CD1c-positive myeloid dendritic cell (primary cell): ENCODE measurements around the gene SURF6.
"Not testable (repeated sequence)": the region's sequence is repeated elsewhere in the genome, so short reads cannot be mapped to it uniquely, and the experiment has no call there.

Experiments
- DNase-seq: peaks from one replicate; pipeline ENCODE4 v3.0.0-alpha.2; 2016; ENCODE audit errors: extremely low spot score

The SURF6 gene

DNA sequence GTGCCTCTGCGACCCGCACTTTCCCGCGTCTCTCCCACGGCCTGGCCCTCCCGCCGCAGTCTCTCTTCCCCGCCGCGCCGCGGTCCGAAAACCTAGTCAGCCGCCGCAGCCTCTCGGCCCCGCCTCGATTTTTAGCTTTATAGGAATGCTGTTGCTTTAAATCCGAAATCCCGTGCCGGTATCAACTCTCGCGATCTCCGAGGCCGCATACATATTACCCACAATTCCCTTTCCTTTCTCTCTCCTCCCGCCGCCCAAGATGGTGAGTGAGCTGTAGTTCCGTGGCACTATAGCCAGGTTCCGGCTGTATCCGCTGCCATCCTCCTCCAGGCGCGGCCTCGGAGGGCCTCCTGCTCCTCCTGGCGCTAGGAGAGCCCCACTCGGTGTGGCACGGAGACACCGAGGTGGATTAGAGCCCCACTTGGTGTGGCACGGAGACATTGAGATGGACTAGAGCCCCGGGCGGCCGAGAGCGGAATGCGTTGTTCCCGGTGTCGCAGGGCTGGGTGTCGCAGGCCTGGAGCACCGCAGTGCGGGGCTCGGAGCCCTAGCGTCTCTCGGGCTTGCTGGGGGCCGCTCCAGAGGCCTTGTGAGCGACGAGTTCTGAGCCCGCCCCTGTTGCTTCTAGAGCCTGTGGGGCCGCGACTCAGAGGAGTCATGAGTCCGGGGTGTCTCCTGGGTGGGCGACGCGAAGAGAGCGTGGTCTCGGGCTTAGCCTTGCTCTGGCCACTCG is 12.2 kb upstream of the SURF6 start, which contains the start of the genes MED22 and RPL7A:
Gene MED22 (minus strand): TSS at position 147 of the 733 bp plus-strand sequence. CDS start 1,469 bp downstream, outside the sequence.
Gene RPL7A (plus strand): TSS at position 234 of the 733 bp plus-strand sequence. CDS start 26 bp downstream, at position 260.
- DNase-seq: peak; percentile 98

DNA sequence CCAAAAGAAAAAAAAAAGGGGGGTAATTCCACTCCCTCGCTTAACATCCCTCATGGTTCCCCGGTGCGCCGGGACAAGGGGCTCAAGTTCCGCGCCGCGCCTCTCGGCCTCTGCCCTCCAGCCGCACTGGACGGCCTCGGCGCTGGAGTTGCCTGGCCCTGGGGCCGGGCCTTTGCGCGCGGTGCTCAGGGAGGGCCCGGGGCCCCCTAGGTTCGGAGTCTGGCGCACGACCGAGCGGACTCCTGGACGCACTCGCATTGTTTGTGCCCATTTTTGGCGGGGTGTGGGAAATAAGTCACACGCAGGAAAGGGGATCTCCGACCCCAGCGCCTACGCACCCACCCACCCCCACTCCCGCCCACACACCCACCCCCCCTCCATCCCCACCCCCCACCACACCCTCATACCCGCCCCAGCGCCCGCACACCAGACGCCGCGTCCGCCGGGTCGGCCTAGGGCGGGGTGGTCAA is 11.6 kb upstream of the SURF6 start:
- DNase-seq: peak; percentile 29

DNA sequence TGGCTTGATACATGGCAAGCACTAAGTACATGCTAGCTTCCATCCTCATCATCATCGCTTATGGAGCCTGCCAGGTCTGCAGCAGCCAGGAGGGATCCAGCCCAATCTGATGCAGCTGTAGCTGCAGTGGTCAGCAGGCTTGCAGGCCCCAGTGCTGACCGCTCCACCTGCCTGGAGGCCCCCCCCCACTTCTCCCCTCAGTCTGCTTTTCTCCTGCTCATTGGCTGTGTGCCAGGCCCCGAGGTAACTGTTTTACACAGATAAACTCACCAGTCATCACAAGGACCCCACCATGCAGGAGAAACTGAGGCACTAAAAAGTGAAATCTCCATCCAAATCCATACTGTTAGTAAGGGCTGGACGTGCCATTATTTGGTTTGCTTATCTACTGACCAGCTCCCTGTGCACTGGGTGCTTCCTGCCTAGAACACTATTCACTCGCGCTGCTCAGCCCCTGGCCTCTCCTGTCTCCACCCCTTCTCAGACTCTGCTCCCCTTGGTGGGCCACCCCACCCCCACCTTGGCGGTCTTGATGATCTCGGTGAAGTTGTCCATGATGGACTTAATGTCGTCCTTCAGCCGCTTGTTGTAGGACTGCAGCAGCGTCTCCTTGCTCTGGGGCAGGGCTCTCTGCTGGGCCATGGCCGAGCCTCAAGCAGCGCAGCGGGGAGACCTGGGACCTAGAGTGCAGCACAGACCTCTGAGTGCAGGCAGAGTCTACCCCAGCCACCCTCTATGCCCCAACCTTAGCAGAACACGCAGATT is 10.2 kb upstream of the SURF6 start:
- DNase-seq: no peak

DNA sequence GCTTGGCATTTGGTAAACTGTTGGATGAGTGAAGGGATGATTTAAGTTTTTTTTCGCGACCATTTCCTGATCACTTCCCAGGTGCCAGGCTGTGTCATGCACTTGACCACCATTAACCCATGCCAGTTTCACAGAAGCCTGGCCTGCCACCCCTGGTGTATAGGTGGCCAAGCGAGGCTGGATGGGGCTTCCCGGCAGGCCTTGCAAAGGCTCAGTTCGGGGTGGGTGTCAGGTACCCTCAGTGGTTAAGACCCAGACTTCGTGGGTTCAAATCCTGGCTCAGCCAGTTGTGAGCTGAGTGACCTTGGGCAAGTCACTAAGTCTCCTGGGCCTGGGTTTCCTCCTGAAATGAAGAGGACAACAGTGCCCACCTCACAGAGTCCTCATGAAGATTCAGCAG is 9.6 kb upstream of the SURF6 start:
- no peak for DNase-seq

DNA sequence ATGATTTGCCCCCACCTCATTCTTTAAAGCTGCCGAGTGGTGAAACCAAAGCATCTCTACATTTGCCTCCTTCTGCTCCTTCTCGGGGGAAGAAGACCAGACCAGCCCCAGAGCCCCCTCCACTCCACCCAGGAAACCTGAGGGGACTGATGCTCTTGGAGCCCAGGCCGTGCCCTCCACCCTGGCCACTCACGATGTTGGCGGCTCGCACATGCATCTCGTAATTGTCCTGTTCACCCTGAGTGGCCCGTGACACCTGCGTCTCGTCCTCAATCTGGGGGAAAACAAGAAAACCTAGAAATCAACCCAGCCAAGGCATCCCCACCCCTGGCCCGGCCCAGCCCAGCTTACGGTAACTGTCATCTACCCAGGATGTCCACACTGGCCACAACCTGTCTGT is 9.0 kb upstream of the SURF6 start:
- DNase-seq: no peak

DNA sequence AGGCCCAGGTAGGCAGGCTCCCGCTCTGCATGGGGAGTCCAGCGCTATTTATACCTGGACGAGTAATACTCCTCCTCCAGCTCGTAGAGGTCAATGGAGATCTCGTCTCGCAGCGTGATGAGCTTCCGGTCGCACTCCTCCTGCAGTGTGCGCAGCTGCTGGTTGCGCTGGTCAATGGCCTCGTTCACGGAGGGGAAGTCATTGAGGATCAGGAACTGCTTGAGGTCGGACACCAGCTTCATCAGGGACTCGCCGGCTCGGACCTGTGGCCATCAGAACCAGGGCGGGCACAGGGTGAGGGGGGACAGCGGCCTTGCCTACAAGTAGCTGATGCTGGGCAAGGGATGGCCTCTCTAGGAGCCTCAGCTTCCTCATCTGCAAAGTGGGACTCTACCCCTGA is 8.1 kb upstream of the SURF6 start:
- DNase-seq: no peak

DNA sequence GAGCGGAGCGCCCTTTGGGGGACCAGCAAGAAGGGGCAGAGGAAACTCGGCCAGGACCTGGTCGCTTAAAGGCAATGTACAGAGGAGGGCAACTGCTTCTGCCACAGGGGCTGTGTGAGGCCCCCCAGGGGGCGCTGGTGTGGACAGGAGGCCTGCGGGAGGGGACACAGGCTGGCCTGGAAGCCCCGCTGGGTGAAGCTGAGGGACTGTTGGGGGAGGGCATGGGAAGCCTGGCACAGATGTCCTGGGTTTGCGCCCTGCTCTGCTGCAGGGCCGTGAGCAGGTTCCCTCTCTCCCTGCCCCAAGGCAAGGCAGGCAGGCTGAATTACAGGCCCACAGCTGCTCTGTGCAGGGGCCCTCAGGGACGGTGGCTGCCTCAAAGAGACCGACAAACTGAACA is 6.6 kb upstream of the SURF6 start:
- DNase-seq: no peak

DNA sequence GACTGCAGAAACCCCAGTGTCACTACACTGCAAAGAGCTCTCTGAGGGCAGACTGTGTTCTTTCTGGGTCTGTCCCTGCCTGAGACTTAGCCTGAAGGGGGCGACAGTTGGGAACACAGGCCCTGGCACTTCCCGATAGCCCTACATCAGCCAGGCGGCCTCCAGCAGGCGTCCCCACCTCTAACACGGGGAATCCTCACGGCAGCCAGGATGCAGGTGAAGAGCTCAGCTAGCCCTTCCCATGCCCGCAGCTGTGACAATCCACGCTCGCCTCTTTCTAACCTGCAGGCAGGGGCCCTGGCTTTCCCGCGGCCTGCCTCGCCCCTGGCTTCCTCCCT is 6.0 kb upstream of the SURF6 start:
- no peak for DNase-seq

DNA sequence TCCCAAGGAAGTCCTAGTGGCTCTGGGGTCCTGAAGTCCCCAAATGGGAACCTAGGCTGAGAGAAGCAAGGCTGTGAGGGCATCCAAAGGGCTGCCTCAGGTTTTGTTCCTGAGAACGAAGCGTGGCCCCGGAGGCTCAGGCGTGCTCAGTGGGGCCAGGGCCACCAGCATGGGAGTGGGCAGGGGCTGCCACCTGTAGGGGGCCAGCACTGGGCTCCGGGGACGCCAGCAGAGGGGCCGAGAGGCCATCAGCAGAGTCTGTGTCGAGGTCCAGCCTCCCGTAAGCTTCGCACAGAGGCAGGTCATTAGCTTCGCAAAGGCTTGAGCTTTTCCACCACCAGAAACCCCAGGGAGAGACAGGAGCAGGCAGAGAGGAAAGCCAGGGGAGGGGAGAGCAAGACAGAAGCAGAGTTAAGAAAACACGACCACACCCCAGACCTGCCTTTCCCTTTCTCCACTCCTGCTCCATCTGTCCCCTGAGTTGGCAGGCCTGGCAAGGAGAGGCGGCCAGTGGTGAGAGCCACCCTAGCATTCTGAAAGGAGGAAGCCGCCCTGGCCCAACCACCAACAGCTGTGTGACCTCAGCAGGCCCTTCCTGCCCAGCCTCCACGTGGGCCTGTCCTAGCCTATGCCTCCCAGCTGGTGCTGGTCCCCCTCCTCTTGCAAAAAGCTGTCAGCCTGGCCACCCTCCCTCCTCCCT is 5.5 kb upstream of the SURF6 start:
- peak; percentile 76 for DNase-seq

DNA sequence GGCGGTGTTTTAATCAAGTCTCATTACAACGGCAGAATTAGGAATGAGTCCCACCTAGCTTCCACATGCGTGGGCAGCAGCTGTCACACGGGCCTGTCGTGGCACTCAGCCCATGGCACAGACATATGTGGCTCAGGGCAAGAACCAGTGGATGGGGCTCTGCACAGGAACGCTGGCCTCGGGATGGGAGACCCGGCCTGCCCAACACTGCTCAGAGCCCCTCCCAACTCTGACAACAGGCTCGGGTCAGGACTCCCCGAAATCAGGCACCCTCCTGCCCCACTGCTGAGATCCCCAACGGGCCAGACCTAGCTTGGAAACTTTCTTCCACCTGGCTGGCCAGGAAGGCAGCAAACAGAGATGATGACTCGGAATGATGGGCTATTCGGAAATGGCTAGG is 4.9 kb upstream of the SURF6 start:
- DNase-seq: no peak

DNA sequence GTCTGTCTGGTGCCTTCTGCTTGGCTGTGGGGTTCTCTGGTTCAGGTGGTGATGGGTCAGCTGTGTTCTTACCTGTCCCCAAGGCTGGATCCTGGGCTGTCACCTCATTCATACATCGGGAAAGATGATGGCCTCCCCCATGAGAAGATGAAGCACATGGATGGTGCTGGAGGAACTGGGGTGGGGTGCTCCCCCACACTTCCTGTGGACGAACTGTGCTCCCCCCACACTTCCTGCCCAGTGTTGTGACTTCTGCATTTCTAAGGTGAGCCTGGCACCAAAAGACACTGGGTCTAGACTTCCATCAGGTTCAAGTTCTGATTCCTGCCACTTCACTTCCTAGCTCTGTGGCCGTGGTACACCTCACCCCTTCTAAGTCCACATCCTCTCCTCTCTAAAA is 4.3 kb upstream of the SURF6 start:
- DNase-seq: peak; percentile 21

DNA sequence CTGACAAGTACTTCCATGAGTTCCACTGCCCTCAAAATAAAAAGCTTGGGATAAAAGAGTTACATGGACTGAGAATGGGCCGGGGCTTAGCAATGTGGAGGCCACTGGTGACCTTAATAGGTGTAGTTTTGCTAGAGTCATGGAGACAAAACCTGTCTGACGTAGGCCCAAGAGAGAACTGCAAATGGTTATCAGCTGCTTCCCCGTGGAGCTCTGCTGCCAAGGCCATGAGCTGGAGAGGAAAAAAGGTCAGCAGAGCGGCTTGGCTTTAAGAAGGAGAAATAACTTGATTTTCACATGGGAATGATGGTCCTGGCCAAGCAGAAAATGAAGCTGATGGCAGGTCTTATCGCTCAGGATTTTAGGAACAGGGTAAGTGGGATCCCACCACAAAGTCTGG is 3.7 kb upstream of the SURF6 start:
- no peak for DNase-seq

DNA sequence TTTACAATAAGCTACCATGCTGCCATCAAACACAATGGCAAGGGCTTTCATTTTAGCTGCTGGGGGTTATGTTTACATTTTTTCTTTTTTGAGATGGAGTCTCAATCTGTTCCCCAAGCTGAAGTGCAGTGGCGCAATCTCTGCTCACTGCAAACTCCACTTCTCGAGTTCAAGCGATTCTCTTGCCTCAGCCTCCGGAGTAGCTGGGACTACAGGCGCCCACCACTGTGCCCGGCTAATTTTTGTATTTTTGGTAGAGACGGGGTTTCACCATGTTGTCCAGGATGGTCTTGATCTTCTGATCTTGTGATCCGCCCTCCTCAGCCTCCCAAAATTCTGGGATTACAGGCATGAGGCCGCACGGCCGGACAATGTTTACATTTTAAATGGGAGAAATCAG is 1.1 kb downstream of the SURF6 start:
- not testable (repeated sequence) for DNase-seq

DNA sequence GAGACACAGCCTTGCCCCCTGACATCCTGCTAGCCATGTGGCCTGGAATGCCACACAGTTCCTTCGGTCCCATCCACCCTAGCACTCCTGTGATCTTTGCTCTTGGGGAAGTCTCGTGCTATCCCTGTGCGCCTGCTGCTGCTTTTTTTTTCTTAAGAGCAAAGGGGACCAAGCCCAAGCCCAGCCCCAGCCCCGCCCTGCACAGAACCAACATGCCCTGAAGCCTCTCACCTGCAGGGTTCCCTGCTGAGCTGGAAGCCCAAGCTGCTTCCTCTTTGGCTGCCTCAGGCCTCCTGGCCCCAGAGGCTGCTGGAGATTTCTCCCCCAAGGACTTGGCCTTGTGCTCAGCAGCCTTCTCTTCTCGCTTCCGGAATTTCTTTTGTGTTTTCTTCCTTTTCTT is 1.8 kb downstream of the SURF6 start:
- DNase-seq: no peak

DNA sequence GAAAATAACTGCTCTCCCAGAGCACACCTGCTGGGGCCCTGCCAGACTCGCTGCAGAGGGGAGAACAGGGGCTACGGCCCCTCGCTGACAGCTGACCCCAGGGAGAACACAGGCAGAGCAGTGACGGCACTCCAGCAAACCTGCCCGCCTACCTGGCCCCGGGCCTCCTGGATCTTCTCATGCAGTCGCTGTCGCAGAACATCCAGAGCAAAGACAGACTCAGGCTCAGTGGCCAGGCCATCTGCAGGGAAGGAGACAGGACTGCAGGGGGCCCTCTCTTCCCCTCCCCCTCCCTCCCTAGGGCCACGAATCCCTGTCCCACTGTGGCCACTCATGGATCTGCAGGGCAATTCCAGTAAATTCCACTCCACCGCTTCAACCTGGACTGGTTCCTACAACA is 2.4 kb downstream of the SURF6 start:
- DNase-seq: no peak

DNA sequence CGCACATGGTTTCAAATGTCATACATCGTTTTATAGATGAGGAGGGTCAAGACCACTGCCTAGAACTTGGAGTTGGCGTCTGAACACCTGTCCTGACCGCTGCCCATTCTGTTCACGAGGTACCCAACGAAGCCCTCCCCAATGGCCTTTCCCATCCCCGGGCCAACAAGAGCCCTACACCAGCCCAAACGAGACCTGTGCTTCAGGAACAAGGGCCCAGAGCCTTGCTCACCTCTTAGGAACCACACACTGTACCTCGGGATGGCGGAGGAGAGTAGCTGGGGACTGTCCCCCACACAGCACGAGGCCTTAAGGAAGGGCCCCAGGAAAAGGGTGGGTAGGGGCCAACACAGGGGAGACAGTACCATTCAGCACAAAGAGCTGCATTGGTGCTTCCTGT is 3.0 kb downstream of the SURF6 start:
- no peak for DNase-seq

DNA sequence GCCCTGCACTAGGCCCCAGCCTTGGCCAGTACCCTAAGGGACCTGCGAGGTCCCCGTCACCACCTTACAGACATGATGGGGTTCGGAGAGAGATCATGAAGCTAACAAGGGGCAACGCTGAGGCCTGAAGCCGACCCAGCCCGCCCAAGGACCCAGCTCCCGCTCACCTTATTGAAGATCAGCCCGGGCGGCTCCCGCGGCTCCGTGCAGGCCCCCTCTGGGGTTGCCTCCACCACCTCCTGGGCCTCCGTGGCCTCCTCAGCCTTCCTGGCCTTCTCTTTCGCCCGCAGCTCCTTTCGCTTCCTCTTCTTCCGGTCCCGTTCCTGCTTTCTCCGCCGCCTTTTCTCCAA is 3.6 kb downstream of the SURF6 start:
- no peak for DNase-seq

DNA sequence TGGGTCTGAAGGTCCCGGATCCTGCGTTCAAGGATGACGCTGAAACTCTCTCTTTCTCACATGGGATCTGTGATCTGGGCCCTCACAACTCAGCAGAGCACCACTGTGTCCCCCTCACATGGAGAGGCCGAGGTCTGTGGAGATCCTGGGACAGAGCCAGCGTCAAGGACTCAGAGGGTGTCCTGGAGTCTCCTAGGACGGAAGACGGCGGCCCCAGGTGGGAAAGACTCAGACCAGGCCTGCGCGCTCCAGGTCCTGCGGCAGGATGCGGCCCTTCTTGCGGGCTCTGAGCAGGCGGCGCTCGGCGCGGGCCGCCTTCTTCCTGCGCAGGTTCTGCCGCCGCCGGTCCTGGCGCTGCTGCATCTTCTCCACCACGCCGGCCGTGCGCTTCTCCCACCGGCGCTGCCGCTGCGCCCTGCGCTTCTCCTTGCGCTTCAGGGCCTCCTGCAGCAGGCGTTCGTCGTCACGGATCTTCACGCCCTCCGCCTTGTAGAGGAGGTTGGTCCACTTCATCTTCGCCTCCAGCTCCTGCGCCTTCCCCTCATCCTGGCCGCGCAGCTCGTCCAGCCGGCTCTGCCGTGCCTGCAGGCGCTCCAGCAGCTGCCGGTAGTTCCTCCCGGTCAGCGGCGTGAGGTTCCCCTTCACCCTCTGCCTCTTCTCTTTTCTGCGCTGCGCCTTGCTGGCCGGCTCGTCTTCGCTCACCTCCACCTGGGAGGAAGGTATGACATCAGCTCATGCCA is 4.2 kb downstream of the SURF6 start:
- no peak for DNase-seq

DNA sequence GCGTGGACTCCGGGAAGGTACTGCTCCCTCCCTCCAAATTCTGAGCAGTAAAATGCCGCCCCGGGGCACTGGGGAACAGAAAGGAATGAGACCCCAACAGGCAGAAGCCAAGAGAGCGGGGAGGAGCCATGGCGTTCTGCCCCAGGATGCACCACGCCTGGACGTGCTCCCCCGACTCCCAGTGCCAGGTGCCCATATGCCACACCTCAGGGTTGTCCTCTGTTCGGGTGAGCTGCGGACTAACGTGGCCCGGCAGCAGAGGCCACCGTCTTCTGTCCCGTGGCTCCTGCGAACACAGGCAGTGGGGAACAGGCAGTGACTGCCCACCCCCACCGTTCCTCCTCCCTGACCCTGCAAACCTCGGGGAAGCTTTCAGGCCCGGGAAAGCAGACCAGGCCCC is 4.8 kb downstream of the SURF6 start:
- DNase-seq: no peak

DNA sequence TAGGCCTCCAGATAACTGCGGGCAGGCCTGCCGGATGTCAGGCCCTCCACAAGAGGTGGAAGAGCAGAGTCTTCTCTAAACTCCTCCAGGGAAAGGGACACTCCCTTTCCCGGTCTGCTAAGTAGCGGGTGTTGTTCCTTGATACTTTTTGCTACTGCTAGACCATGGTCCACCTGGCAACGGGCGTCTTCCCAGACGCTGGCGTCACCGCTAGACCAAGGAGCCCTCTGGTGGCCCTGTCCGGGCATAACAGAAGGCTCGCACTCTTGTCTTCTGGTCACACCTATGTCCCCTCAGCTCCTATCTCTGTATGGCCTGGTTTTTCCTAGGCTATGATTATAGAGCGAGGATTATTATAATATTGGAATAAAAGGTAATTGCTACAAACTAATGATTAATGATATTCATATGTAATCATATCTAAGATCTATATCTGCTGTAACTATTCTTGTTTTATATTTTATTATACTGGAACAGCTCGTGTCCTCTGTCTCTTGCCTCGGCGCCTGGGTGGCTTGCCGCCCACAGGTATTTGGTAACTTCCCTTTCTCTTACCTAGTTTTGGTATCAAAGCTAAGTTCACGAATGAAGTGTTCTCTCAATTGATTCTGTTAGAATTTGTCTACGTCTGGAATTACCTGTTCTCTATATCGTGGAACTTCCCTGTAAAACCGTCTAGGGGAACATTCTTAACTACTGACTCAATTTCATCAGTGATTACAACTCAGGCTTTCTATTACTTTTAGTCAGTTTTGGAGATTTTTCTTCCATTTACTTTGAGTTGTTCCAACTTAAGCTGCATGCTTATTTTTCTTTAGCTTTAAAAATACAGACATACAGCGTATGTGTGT is 6.5 kb downstream of the SURF6 start:
- DNase-seq: peak; percentile 12

DNA sequence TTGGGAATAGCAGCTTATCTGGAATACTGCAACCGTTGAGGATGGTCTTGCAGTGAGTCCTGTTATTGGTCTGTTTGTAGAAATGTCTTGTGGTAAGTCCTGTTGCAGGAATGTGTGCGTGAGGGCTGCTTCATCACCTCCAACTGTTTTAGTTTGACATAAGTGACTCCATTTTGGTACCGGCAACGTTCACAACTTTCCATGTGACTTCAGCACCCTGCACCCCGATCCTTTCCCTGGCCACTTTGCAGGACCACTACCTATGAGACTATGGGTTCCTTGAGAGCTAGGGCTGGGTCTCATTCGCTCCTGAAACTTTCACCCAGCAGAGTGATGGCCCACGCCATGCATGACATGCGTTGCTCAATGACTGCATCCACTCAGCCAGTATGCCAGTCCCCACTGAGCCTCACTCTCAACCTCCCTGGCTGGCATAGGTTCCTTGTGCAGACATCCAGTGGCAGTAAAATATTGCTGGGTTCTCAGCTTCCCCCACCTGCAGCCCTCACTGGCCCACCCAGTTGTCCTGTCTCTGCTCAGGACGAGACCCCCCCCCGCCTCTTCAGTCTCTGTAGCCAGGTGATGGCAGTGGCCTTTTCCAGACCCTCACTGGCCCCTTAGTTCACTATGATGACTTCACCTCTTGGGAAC is 8.0 kb downstream of the SURF6 start:
- DNase-seq: no peak
